PC-3 (cell line): ENCODE results near the gene ZNF638. TPM values are rescaled to one million over a fixed set of nuclear protein-coding genes. Genes with fewer than 3 reads are reported as not detected.
"Not testable (repeated sequence)": the region's sequence is repeated elsewhere in the genome, so short reads cannot be mapped to it uniquely, and the experiment has no call there.

Experiments
- ATAC-seq: fragments of 200-7000 bp; cut with Tn5 transposase; 2 replicates; pipeline ENCODE4 v1.9.1; 2020; ENCODE audit warnings: mild to moderate bottlenecking, moderate library complexity
- BruUV-seq: library from RNA; stranded (reverse); fragments of 400-500 nt; replicated peaks from 2 replicates; lab custom pipeline; 2021; lab: Mats Ljungman, UMichigan
- CTCF ChIA-PET: fragments of 300-600 bp; sonication (Branson Sonifier 250); formaldehyde crosslinking; loops from one replicate; lab custom pipeline; 2022; ENCODE audit warnings: antibody characterized with exemption; lab: Charles Lee
- POLR2A ChIA-PET: fragments of 300-600 bp; sonication (Branson Sonifier 250); formaldehyde crosslinking; loops from one replicate; lab custom pipeline; 2022; ENCODE audit warnings: antibody characterized with exemption; ENCODE audit not compliant: unreplicated experiment; lab: Charles Lee
- DNase-seq: peaks from one replicate; pipeline ENCODE4 v3.0.0-alpha.2; 2015
- H2AFZ ChIP-seq: fragments of 300-600 bp; sonication (generic); 2 replicates; pipeline ENCODE4 v1.6.0; 2016; ENCODE audit warnings: antibody characterized with exemption, low read length
- H3F3A ChIP-seq: fragments of 300-600 bp; sonication (generic); one replicate; pipeline ENCODE4 v1.6.0; 2017; ENCODE audit warnings: antibody characterized with exemption, low read length, control low read depth, mild to moderate bottlenecking; ENCODE audit not compliant: unreplicated experiment
- H3K27ac ChIP-seq: fragments of 300-600 bp; sonication (generic); 2 replicates; pipeline ENCODE4 v1.5.1; 2016; ENCODE audit warnings: mild to moderate bottlenecking, low read length
- H3K27me3 ChIP-seq: fragments of 300-600 bp; sonication (generic); 2 replicates; pipeline ENCODE4 v1.6.1; 2016; ENCODE audit warnings: low read length, mixed read lengths
- H3K36me3 ChIP-seq: fragments of 300-600 bp; sonication (generic); 2 replicates; pipeline ENCODE4 v1.6.1; 2016; ENCODE audit warnings: low read depth, mixed run types, low read length, mixed read lengths
- H3K4me1 ChIP-seq: fragments of 300-600 bp; sonication (generic); 2 replicates; pipeline ENCODE4 v1.5.1; 2016; ENCODE audit warnings: low read length; ENCODE audit not compliant: insufficient read depth
- H3K4me2 ChIP-seq: fragments of 300-600 bp; sonication (generic); 2 replicates; pipeline ENCODE4 v1.6.0; 2016; ENCODE audit warnings: low read length
- H3K4me3 ChIP-seq: fragments of 300-600 bp; sonication (generic); 2 replicates; pipeline ENCODE4 v1.5.1; 2016; ENCODE audit warnings: mild to moderate bottlenecking, low read length, mixed read lengths
- H3K79me2 ChIP-seq: fragments of 300-600 bp; sonication (generic); 2 replicates; pipeline ENCODE4 v1.6.1; 2017; ENCODE audit warnings: low read length, mixed read lengths
- H3K9ac ChIP-seq: fragments of 300-600 bp; sonication (generic); 2 replicates; pipeline ENCODE4 v1.6.0; 2016; ENCODE audit warnings: mild to moderate bottlenecking, low read length
- H3K9me2 ChIP-seq: fragments of 300-600 bp; sonication (generic); replicated peaks from 2 replicates; pipeline ENCODE4 v1.6.1; 2016; ENCODE audit warnings: mixed run types, low read length, mixed read lengths
- H3K9me3 ChIP-seq: fragments of 300-600 bp; sonication (generic); 2 replicates; pipeline ENCODE4 v1.6.1; 2016; ENCODE audit warnings: low read length, mixed read lengths
- H4K20me1 ChIP-seq: fragments of 300-600 bp; sonication (generic); 2 replicates; pipeline ENCODE4 v1.6.1; 2016; ENCODE audit warnings: low read length, mixed read lengths
- CTCF ChIP-seq: fragments of 300-600 bp; sonication (generic); conservative IDR thresholded peaks from 2 replicates; pipeline ENCODE4 v1.5.1; 2017; ENCODE audit warnings: antibody characterized with exemption, low read depth, mild to moderate bottlenecking, low read length
- EZH2 ChIP-seq: fragments of 300-600 bp; sonication (generic); IDR thresholded peaks from one replicate; pipeline ENCODE4 v1.6.1; 2017; ENCODE audit warnings: antibody characterized with exemption, mild to moderate bottlenecking, low read length; ENCODE audit not compliant: unreplicated experiment
- EZH2phosphoT487 ChIP-seq: fragments of 300-600 bp; sonication (generic); IDR thresholded peaks from 2 replicates; pipeline ENCODE4 v1.6.1; 2018; ENCODE audit warnings: mild to moderate bottlenecking, antibody characterized with exemption, low read length, borderline replicate concordance
- intact Hi-C: fragments of 100-400 bp; cut with micrococcal nuclease; formaldehyde crosslinking; loops from 2 replicates; pipeline ENCODE4 v1.9.0; 2023
- total RNA-seq: library from RNA; depleted of rRNA; stranded (reverse); fragments of >200 nt; gene quantifications from 2 replicates; pipeline ENCODE4 v1.2.3, GENCODE V29; 2014

ZNF638 gene
- total RNA-seq, 1 experiment from 2014 or later = 93.2 TPM

DNA sequence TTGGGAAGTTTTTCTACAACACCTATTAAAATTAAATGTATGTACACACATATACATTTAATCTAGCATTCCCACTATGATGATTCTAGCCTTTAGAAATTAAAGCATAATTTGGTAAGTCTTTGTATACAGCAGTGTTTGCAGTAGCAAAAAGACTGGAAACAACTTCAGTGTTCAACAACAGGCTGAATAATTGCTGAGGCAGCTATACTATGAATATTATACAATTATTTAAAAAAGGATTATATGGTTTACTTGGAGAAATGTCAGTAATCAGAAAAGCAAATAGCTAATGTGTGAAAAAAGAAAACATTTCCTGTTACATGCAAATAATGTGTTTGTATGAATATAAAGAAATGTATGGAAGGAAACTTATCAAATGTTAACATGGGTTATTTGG is 1.4 kb upstream of the ZNF638 start:
- Histone ChIP-seq H3K9me2 (no peaks in the 10 kb centered on the region), H4K20me1 (peaks cover 21% of the 10 kb centered on the region; the same call in 1 of the 2 replicates), H3F3A (no peaks in the 10 kb centered on the region), H3K27me3 (no peaks in the 10 kb centered on the region), H3K79me2 (peaks cover 36% of the 10 kb centered on the region), H3K36me3 (peaks cover 3% of the 10 kb centered on the region; the same call in 1 of the 2 replicates), H3K27ac (no peak overlapping the region), H2AFZ (no peak overlapping the region), H3K4me1 (peaks cover 21% of the 10 kb centered on the region), H3K9me3 (no peaks in the 10 kb centered on the region), H3K4me3 (no peak overlapping the region), H3K4me2 (no peak overlapping the region), H3K9ac (no peak overlapping the region)
- DNase-seq (no peak), ATAC-seq (no peak)
- ChIA-PET POLR2A (no interaction called here), CTCF (no interaction called here)
- no TSS peak for BruUV-seq
- no peak for TF ChIP-seq EZH2
- TF ChIP-seq EZH2phosphoT487 = no peak
- no peak for TF ChIP-seq CTCF
- intact Hi-C loops = loop anchor here (1.0 to 2.0 kb wide), 2 partner anchors 27 to 53 kb away; no protein-coding TSS in a partner anchor

DNA sequence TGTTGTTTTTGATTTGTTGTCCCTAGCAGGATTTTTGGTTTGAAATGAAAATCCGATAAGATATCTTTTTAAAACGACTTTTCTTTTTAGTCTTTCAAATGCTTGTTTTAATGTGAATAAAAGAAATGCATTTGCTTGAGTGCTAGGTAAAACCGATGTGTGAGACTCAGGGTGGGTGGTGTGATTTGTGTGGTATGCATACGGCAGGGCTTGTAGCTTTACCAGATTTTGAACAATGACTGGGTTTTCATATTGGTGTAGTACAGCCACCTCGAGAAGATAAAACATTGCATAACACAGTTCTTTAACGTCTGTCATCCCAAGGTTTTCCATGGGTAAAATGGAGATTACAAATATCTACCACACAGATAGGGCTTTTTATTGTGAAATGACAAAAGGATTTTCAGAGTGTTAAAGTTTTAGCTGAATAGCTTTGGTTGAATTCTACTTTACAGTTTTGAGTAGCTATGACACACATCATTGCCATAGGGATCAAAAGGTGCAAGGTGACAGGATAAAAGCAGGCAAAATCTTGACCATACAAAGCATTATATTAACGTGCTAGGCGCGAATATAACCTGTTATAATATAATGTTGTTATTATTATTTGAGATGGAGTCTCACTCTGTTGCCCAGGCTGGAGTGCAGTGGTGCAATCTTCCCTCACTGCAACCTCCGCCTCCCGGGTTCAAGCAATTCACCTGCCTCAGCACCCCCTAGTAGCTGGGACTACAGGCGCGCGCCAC is 824 bp upstream of the ZNF638 start:
- Histone ChIP-seq H3K36me3 (peaks cover 3% of the 10 kb centered on the region; the same call in 1 of the 2 replicates), H3K9me2 (no peaks in the 10 kb centered on the region), H4K20me1 (peaks cover 22% of the 10 kb centered on the region; the same call in 1 of the 2 replicates), H3K9ac (no peak overlapping the region), H3K27me3 (no peaks in the 10 kb centered on the region), H2AFZ (peak overlapping the region; percentile 75), H3K79me2 (peaks cover 42% of the 10 kb centered on the region), H3K27ac (no peak overlapping the region), H3K9me3 (no peaks in the 10 kb centered on the region), H3F3A (no peaks in the 10 kb centered on the region), H3K4me2 (peak overlapping the region; percentile 46; the same call in 1 of the 2 replicates), H3K4me3 (peak overlapping the region; percentile 52; the same call in 1 of the 2 replicates), H3K4me1 (peaks cover 25% of the 10 kb centered on the region)
- POLR2A ChIA-PET = interaction anchor here (0.5 to 1.0 kb wide), 5 partner anchors 31 to 920 kb away, joined by 4 to 24 read pairs (median 6); partner anchors contain the start of gene PAIP2B
- TF ChIP-seq EZH2phosphoT487 (no peak), EZH2 (no peak), CTCF (no peak)
- CTCF ChIA-PET = interaction anchor here (0.6 to 2.8 kb wide), 2 partner anchors 31 to 1058 kb away, joined by 5 to 29 read pairs; no protein-coding TSS in a partner anchor
- ATAC-seq (no peak), DNase-seq (no peak)
- no TSS peak for BruUV-seq
- intact Hi-C loops = loop anchor here (1.0 to 2.0 kb wide), 4 partner anchors 27 to 103 kb away; partner anchors contain the start of gene PAIP2B

GRCh38 chr2:71331331-71331580 is 326 bp upstream of the ZNF638 start:
- peaks cover 22% of the 10 kb centered on the region; the same call in 1 of the 2 replicates for H4K20me1 ChIP-seq
- not testable (repeated sequence) for ATAC-seq, BruUV-seq, H3K27ac ChIP-seq, H3K9me2 ChIP-seq, H3K9ac ChIP-seq, H3K27me3 ChIP-seq, H3K36me3 ChIP-seq, DNase-seq, H3K9me3 ChIP-seq, H3F3A ChIP-seq
- ChIA-PET POLR2A (interaction anchor here (0.5 to 1.0 kb wide), 5 partner anchors 32 to 919 kb away, joined by 4 to 24 read pairs (median 6); partner anchors contain the start of gene PAIP2B), CTCF (interaction anchor here (0.6 to 2.8 kb wide), 8 partner anchors 31 to 1058 kb away, joined by 3 to 29 read pairs (median 7); partner anchors contain the start of gene PAIP2B)
- peak overlapping the region; percentile 46; the same call in 1 of the 2 replicates for H3K4me2 ChIP-seq
- H3K4me3 ChIP-seq = peak overlapping the region; percentile 52; the same call in 1 of the 2 replicates
- intact Hi-C loops = loop anchor here (1.0 to 2.0 kb wide), 3 partner anchors 32 to 104 kb away; partner anchors contain the start of gene PAIP2B
- peak overlapping the region; percentile 75 for H2AFZ ChIP-seq
- H3K4me1 ChIP-seq = peaks cover 25% of the 10 kb centered on the region
- peaks cover 47% of the 10 kb centered on the region for H3K79me2 ChIP-seq
